K562 (cell line): ENCODE measurements around the gene SYPL2. TPM values are rescaled to one million over a fixed set of nuclear protein-coding genes. Genes with fewer than 3 reads are reported as not detected.

Source experiments
- ATAC-seq: fragments of 200-7000 bp; cut with Tn5 transposase; 3 replicates; pipeline ENCODE4 v1.9.1; 2020; ENCODE audit warnings: moderate library complexity
- BruUV-seq: library from RNA; stranded (reverse); fragments of 400-500 nt; replicated peaks from 2 replicates; lab custom pipeline; 2021; lab: Mats Ljungman, UMichigan
- CTCF ChIA-PET: fragments of 300-600 bp; formaldehyde crosslinking; extraction: SDS; loops from one replicate; lab custom pipeline; 2021; ENCODE audit warnings: low intra/inter-chr PET ratio; lab: Yijun Ruan, JAX
- POLR2A ChIA-PET: fragments of 300-600, 350-650 bp; sonication (Branson Sonifier 250); formaldehyde crosslinking; extraction: SDS; loops from one replicate; lab custom pipeline; 2021; ENCODE audit warnings: antibody characterized with exemption, inconsistent platforms; lab: Yijun Ruan, JAX
- DNase-seq, 4 experiments: peaks; one replicate each; pipeline versions ENCODE4 v3.0.0 to v3.0.0-alpha.2; 2011 to 2018; ENCODE audit warnings: low spot score in 3 of 4, mixed read lengths in 3 of 4; ENCODE audit errors: extremely low read depth in 1 of 4
- FAIRE-seq: peaks from 2 replicates; lab custom pipeline; 2011; peaks lifted over from hg19 to GRCh38; lab: Jason Lieb, UNC
- H2AFZ ChIP-seq: 2 replicates; pipeline ENCODE4 v1.6.0; 2011; ENCODE audit warnings: low read depth, low read length, control low read depth, inconsistent platforms
- H3K27ac ChIP-seq: fragments of 200-600 bp; 3 replicates; pipeline ENCODE4 v1.8.0; 2011; ENCODE audit warnings: low read depth, mild to moderate bottlenecking, control low read depth, inconsistent platforms, low read length, moderate library complexity, mixed read lengths; ENCODE audit errors: extremely low read depth
- H3K27me3 ChIP-seq, 2 experiments: fragments of 300-600 bp in 1 of 2; 2 replicates in 1 of 2; 3 replicates in 1 of 2; pipeline versions ENCODE4 v1.6.0 to v1.8.0; 2011; ENCODE audit warnings: inconsistent platforms in 2 of 2, low read length in 2 of 2, mild to moderate bottlenecking in 1 of 2, mixed read lengths in 1 of 2, moderate library complexity in 1 of 2; ENCODE audit not compliant: control insufficient read depth in 2 of 2, insufficient read depth in 2 of 2
- H3K36me3 ChIP-seq: fragments of 300-600 bp; 3 replicates; pipeline ENCODE4 v1.8.0; 2011; ENCODE audit warnings: mild to moderate bottlenecking, low read length, inconsistent platforms; ENCODE audit not compliant: control insufficient read depth, insufficient read depth
- H3K4me1 ChIP-seq, 2 experiments: fragments of 200-600 bp in 1 of 2; replicated peaks in 1 of 2; 2 replicates in 1 of 2; 3 replicates in 1 of 2; pipeline versions ENCODE4 v1.5.1 to v1.8.0; 2011; ENCODE audit warnings: inconsistent platforms in 2 of 2, low read length in 2 of 2, mild to moderate bottlenecking in 1 of 2, mixed read lengths in 1 of 2, moderate library complexity in 1 of 2; ENCODE audit not compliant: control insufficient read depth in 2 of 2, insufficient read depth in 2 of 2
- H3K4me2 ChIP-seq: 2 replicates; pipeline ENCODE4 v1.6.1; 2011; ENCODE audit warnings: low read length, control low read depth, inconsistent platforms, mixed read lengths; ENCODE audit not compliant: insufficient read depth
- H3K4me3 ChIP-seq: fragments of 200-600 bp; sonication (generic), shearing (Covaris generic); 2 replicates; pipeline ENCODE4 v1.5.1; 2016; ENCODE audit warnings: control low read depth, inconsistent platforms
- H3K79me2 ChIP-seq: fragments of 200-600 bp; 3 replicates; pipeline ENCODE4 v1.8.0; 2011; ENCODE audit warnings: low read length, inconsistent platforms; ENCODE audit not compliant: control insufficient read depth, insufficient read depth
- H3K9ac ChIP-seq, 2 experiments: 2 replicates each; pipeline versions ENCODE4 v1.6.0 to v1.6.1; 2011; ENCODE audit warnings: low read depth in 2 of 2, low read length in 2 of 2, control low read depth in 1 of 2, inconsistent platforms in 1 of 2, mild to moderate bottlenecking in 1 of 2, mixed read lengths in 1 of 2; ENCODE audit not compliant: insufficient read depth in 1 of 2
- H3K9me1 ChIP-seq: one replicate; pipeline ENCODE4 v1.6.0; 2011; ENCODE audit warnings: inconsistent platforms, mild to moderate bottlenecking, low read length, moderate library complexity; ENCODE audit not compliant: control insufficient read depth, insufficient read depth
- H3K9me3 ChIP-seq: replicated peaks from 2 replicates; pipeline ENCODE4 v1.5.1; 2011; ENCODE audit warnings: low read depth, low read length, inconsistent platforms; ENCODE audit not compliant: control insufficient read depth, insufficient read depth
- H4K20me1 ChIP-seq: replicated peaks from 2 replicates; pipeline ENCODE4 v1.6.1; 2011; ENCODE audit warnings: low read length, inconsistent platforms, mixed read lengths; ENCODE audit not compliant: control insufficient read depth, insufficient read depth
- CREM ChIP-seq: IDR thresholded peaks from 2 replicates; pipeline ENCODE4 v1.6.1; 2014; ENCODE audit warnings: antibody characterized with exemption, low read depth
- CSDE1 ChIP-seq, 2 experiments: fragments of 450-650 bp; IDR thresholded peaks; 2 replicates each; pipeline ENCODE4 v1.6.1; 2016; ENCODE audit warnings: mild to moderate bottlenecking in 1 of 2
- DPF2 ChIP-seq: fragments of 450-650 bp; IDR thresholded peaks from 2 replicates; pipeline ENCODE4 v1.6.1; 2016
- MEF2D ChIP-seq: conservative IDR thresholded peaks from 2 replicates; pipeline ENCODE4 v1.6.1; 2016; ENCODE audit warnings: low read depth, missing genetic modification characterization, missing compliant biosample characterization
- MTF1 ChIP-seq: fragments of 250-450 bp; sonication (Bioruptor Pico); IDR thresholded peaks from 2 replicates; pipeline ENCODE4 v1.9.0; 2021; ENCODE audit warnings: moderate library complexity, mild to moderate bottlenecking, inconsistent platforms, borderline replicate concordance
- NELFE ChIP-seq: IDR thresholded peaks from 2 replicates; pipeline ENCODE4 v1.6.1; 2011; ENCODE audit warnings: mild to moderate bottlenecking; ENCODE audit not compliant: insufficient read depth, insufficient read length
- NRF1 ChIP-seq, 2 experiments: fragments of 450-650 bp; IDR thresholded peaks in 1 of 2; conservative IDR thresholded peaks in 1 of 2; 2 replicates each; pipeline ENCODE4 v1.6.1; 2014; ENCODE audit warnings: mild to moderate bottlenecking in 2 of 2
- SRSF3 ChIP-seq: fragments of 200-400 bp; formaldehyde crosslinking; IDR thresholded peaks from 2 replicates; pipeline ENCODE4 v1.6.1; 2016; ENCODE audit warnings: mild to moderate bottlenecking, low read length, moderate library complexity; ENCODE audit not compliant: insufficient read depth
- TBP ChIP-seq: optimal IDR thresholded peaks from 2 replicates; pipeline ENCODE3; 2011; ENCODE audit warnings: low read depth, low read length, improper control_type of control experiment
- ZC3H11A ChIP-seq: IDR thresholded peaks from 2 replicates; pipeline ENCODE4 v1.6.1; 2012; ENCODE audit warnings: low read depth, low read length, improper control_type of control experiment
- ZC3H8 ChIP-seq: fragments of 450-650 bp; IDR thresholded peaks from 2 replicates; pipeline ENCODE4 v1.6.1; 2017
- ZNF12 ChIP-seq: sonication (generic); formaldehyde crosslinking; IDR thresholded peaks from 2 replicates; pipeline ENCODE4 v1.4.0; 2020; ENCODE audit warnings: mild to moderate bottlenecking, missing genetic modification reagents
- WGBS: fragments of 100-300 bp; shearing (Covaris generic); methylation state at CpG from one replicate; pipeline ENCODE4 v1.1.6; 2016; ENCODE audit warnings: low coverage, mixed read lengths; ENCODE audit not compliant: insufficient coverage; ENCODE audit errors: missing lambda C conversion rate; 5-methylcytosine and 5-hydroxymethylcytosine counted together
- in situ Hi-C: fragments of 300-500 bp; cut with MboI; formaldehyde crosslinking; loops from 4 replicates; pipeline ENCODE4 v1.15.0; 2018; ENCODE audit warnings: inconsistent platforms, mixed read lengths
- intact Hi-C: fragments of 100-400 bp; cut with micrococcal nuclease; formaldehyde crosslinking; loops from 2 replicates; pipeline ENCODE4 v1.14.2; 2022
- polyA plus RNA-seq, 8 experiments: library from polyadenylated mRNA; depleted of rRNA in 4 of 8; stranded (reverse) in 5 of 8; unstranded in 3 of 8; fragments of >200 nt; fragmentation: Nextera tagmentation in 2 of 8; fragmentation: Illumina TruSeq in 1 of 8; extraction: Ambion mirVana in 2 of 8; extraction: Trizol in 1 of 8; gene quantifications; 2 replicates each; pipeline versions ENCODE4 v1.2.1 to v1.2.3, GENCODE V29; 2011 to 2014; ENCODE audit warnings: inconsistent platforms in 1 of 8, missing spikeins in 1 of 8
- total RNA-seq, 7 experiments: library from RNA; depleted of rRNA in 6 of 7; stranded (reverse); fragments of >200 nt in 6 of 7; fragmentation: Illumina TruSeq in 2 of 7; extraction: Trizol in 2 of 7; gene quantifications; 2 replicates each; pipeline versions ENCODE4 v1.2.1 to v1.2.3, GENCODE V29; 2011 to 2021; ENCODE audit warnings: low replicate concordance in 1 of 7
- TF ChIP-seq, protein P1 (sequence below): fragments of 250-450 bp; sonication (Bioruptor Pico); IDR thresholded peaks from 2 replicates; pipeline ENCODE4 v1.5.0; 2020; ENCODE audit warnings: mild to moderate bottlenecking
- TF ChIP-seq, protein P2 (sequence below): fragments of 450-650 bp; IDR thresholded peaks from 2 replicates; pipeline ENCODE4 v1.7.1; 2018; ENCODE audit warnings: mild to moderate bottlenecking, low read depth; ENCODE audit not compliant: partially characterized antibody
- TF ChIP-seq, protein P3 (sequence below): sonication (generic); formaldehyde crosslinking; IDR thresholded peaks from 2 replicates; pipeline ENCODE4 v1.8.0; 2023; ENCODE audit warnings: mild to moderate bottlenecking, missing genetic modification reagents
- TF ChIP-seq, protein P4 (sequence below): fragments of 250-450 bp; sonication (Bioruptor Pico); IDR thresholded peaks from 2 replicates; pipeline ENCODE4 v1.8.0; 2021; ENCODE audit warnings: moderate library complexity, mild to moderate bottlenecking, inconsistent platforms

SYPL2 gene
- total and polyA plus RNA-seq, 9 of the 15 experiments (the other 6 are each of a cell fraction or from before 2014, with no cell fraction given) = 0.03 to 0.20 (median 0.07) TPM; not detected in 2

DNA sequence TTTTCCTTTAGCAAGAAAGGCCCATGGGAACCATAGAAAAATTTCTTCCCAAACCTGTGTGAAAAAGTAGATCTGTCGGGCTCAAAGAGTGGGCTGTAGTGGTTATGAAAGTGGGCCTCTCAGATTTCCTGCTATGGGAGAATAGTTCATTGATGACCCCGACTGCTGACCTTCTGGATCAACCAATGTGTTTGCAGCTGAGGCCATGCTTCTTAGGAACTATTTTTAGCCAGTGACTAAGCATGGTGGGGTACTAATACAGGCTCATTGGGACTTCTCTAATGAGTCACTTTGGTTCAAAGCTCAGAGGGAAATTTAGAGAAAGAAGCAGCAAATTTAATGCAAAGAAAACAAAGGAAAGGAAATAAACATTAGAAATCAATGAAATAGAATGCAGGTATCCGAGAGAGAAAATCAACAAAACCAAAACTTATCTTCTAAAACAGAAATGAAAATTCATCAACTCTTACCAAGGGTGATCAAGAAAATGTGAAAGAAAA is 27.5 kb upstream of the SYPL2 start:
- ChIA-PET CTCF (no interaction called here), POLR2A (interaction anchor here (1.1 to 1.3 kb wide), 2 partner anchors 9 to 47 kb away, joined by 3 read pairs; no protein-coding TSS in a partner anchor)
- H2AFZ ChIP-seq = peak overlapping the region; percentile 69
- H3K9me1 ChIP-seq = no peaks in the 10 kb centered on the region
- peaks cover 2% of the 10 kb centered on the region; the same call in 1 of the 2 replicates for H3K9me3 ChIP-seq
- BruUV-seq = no TSS peak
- ATAC-seq (peak; percentile 87), DNase-seq (peak; percentile 32 to 78 (median 56)), FAIRE-seq (peak; percentile 82)
- intact Hi-C loops (no loop called here), in situ Hi-C loops (no loop called here)
- WGBS = 8% methylated on average over 3 of the region's 3 CpGs
- H3K4me3 ChIP-seq = no peak overlapping the region
- peak overlapping the region; percentile 1; the same call in 1 of the 2 replicates for H3K4me2 ChIP-seq
- no peak overlapping the region for H3K9ac ChIP-seq
- peak overlapping the region; percentile 4; the same call in 1 of the 3 replicates for H3K27ac ChIP-seq
- H3K36me3 ChIP-seq = no peaks in the 10 kb centered on the region
- no peaks in the 10 kb centered on the region for H4K20me1 ChIP-seq
- no peaks in the 10 kb centered on the region for H3K79me2 ChIP-seq
- H3K4me1 ChIP-seq = peaks cover 0 to 15% of the 10 kb centered on the region in 2 experiments; a peak in 3 of 5 replicates
- H3K27me3 ChIP-seq = no peaks in the 10 kb centered on the region; a peak in 1 of 5 replicates
- TF ChIP-seq, protein P1, sequence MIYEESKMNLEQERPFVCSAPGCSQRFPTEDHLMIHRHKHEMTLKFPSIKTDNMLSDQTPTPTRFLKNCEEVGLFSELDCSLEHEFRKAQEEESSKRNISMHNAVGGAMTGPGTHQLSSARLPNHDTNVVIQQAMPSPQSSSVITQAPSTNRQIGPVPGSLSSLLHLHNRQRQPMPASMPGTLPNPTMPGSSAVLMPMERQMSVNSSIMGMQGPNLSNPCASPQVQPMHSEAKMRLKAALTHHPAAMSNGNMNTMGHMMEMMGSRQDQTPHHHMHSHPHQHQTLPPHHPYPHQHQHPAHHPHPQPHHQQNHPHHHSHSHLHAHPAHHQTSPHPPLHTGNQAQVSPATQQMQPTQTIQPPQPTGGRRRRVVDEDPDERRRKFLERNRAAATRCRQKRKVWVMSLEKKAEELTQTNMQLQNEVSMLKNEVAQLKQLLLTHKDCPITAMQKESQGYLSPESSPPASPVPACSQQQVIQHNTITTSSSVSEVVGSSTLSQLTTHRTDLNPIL (CRISPR knock-in tag) = no peak
- no peak for TF ChIP-seq CREM
- TF ChIP-seq MEF2D (tag) = peak; percentile 97
- TF ChIP-seq ZC3H8 = no peak
- TF ChIP-seq, protein P2, sequence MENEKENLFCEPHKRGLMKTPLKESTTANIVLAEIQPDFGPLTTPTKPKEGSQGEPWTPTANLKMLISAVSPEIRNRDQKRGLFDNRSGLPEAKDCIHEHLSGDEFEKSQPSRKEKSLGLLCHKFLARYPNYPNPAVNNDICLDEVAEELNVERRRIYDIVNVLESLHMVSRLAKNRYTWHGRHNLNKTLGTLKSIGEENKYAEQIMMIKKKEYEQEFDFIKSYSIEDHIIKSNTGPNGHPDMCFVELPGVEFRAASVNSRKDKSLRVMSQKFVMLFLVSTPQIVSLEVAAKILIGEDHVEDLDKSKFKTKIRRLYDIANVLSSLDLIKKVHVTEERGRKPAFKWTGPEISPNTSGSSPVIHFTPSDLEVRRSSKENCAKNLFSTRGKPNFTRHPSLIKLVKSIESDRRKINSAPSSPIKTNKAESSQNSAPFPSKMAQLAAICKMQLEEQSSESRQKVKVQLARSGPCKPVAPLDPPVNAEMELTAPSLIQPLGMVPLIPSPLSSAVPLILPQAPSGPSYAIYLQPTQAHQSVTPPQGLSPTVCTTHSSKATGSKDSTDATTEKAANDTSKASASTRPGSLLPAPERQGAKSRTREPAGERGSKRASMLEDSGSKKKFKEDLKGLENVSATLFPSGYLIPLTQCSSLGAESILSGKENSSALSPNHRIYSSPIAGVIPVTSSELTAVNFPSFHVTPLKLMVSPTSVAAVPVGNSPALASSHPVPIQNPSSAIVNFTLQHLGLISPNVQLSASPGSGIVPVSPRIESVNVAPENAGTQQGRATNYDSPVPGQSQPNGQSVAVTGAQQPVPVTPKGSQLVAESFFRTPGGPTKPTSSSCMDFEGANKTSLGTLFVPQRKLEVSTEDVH = no peak
- TF ChIP-seq, protein P3, sequence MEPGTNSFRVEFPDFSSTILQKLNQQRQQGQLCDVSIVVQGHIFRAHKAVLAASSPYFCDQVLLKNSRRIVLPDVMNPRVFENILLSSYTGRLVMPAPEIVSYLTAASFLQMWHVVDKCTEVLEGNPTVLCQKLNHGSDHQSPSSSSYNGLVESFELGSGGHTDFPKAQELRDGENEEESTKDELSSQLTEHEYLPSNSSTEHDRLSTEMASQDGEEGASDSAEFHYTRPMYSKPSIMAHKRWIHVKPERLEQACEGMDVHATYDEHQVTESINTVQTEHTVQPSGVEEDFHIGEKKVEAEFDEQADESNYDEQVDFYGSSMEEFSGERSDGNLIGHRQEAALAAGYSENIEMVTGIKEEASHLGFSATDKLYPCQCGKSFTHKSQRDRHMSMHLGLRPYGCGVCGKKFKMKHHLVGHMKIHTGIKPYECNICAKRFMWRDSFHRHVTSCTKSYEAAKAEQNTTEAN (CRISPR knock-in tag) = no peak
- TF ChIP-seq SRSF3 = no peak
- no peak for TF ChIP-seq MTF1 (CRISPR knock-in tag)
- TF ChIP-seq ZC3H11A = no peak
- TF ChIP-seq CSDE1 (IDR thresholded peaks at IDR 0.05) = no peak
- no peak for TF ChIP-seq NELFE
- TF ChIP-seq DPF2 = peak; percentile 77
- TF ChIP-seq TBP = no peak
- no peak for TF ChIP-seq NRF1 (conservative IDR thresholded peaks at IDR 0.05 in 1 of 2, IDR thresholded peaks at IDR 0.05 in 1 of 2)
- no peak for TF ChIP-seq ZNF12 (CRISPR knock-in tag)
- TF ChIP-seq, protein P4, sequence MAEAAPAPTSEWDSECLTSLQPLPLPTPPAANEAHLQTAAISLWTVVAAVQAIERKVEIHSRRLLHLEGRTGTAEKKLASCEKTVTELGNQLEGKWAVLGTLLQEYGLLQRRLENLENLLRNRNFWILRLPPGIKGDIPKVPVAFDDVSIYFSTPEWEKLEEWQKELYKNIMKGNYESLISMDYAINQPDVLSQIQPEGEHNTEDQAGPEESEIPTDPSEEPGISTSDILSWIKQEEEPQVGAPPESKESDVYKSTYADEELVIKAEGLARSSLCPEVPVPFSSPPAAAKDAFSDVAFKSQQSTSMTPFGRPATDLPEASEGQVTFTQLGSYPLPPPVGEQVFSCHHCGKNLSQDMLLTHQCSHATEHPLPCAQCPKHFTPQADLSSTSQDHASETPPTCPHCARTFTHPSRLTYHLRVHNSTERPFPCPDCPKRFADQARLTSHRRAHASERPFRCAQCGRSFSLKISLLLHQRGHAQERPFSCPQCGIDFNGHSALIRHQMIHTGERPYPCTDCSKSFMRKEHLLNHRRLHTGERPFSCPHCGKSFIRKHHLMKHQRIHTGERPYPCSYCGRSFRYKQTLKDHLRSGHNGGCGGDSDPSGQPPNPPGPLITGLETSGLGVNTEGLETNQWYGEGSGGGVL = no peak
